Measurements from ENCODE around the gene SLC38A8.

GRCh38 chr16:83973581-83974385 is 68.8 kb downstream of the SLC38A8 start:
- TF ChIP-seq CTCF (conservative IDR thresholded peaks at IDR 0.05; ENCODE audit: low read length), result no peak
- no peak for TF ChIP-seq EZH2phosphoT487 (IDR thresholded peaks at IDR 0.05; ENCODE audit: borderline replicate concordance)
